Kidney (tissue), 14 donors: ENCODE data around the gene SCGB1A1. TPM values are rescaled to one million over a fixed set of nuclear protein-coding genes. Genes with fewer than 3 reads are reported as not detected.
"Not testable (repeated sequence)": the region's sequence is repeated elsewhere in the genome, so short reads cannot be mapped to it uniquely, and the experiment has no call there.

Experiments used
- DNase-seq, 5 donors: peaks; one replicate each; pipeline ENCODE4 v3.0.0-alpha.2; 2013 to 2020
- FAIRE-seq: peaks from 2 replicates; lab custom pipeline; 2012; peaks lifted over from hg19 to GRCh38; lab: Jason Lieb, UNC
- H3K27ac ChIP-seq, 2 donors: one replicate each; pipeline ENCODE4 v1.7.0; 2013; ENCODE audit warnings: low read depth in 2 of 2, low read length in 2 of 2, inconsistent platforms in 1 of 2
- H3K27me3 ChIP-seq: one replicate; pipeline ENCODE4 v1.7.1; 2013; ENCODE audit warnings: low read length, inconsistent platforms; ENCODE audit not compliant: control insufficient read depth, insufficient read depth
- H3K36me3 ChIP-seq, 3 donors: one replicate each; pipeline versions ENCODE4 v1.7.0 to v1.7.1; 2013; ENCODE audit warnings: low read length in 3 of 3, control low read depth in 1 of 3, inconsistent platforms in 1 of 3; ENCODE audit not compliant: insufficient read depth in 3 of 3, control insufficient read depth in 2 of 3
- H3K4me1 ChIP-seq, 3 donors: one replicate each; pipeline versions ENCODE4 v1.7.0 to v1.7.1; 2013; ENCODE audit warnings: low read length in 3 of 3, inconsistent platforms in 1 of 3, low read depth in 1 of 3; ENCODE audit not compliant: control insufficient read depth in 2 of 3, insufficient read depth in 2 of 3
- H3K4me3 ChIP-seq, 3 donors: one replicate each; pipeline versions ENCODE4 v1.7.0 to v1.8.1; 2013; ENCODE audit warnings: low read length in 3 of 3, control low read depth in 1 of 3, inconsistent platforms in 1 of 3
- H3K9ac ChIP-seq, 3 donors: one replicate each; pipeline versions ENCODE4 v1.7.0 to v1.7.1; 2013; ENCODE audit warnings: low read length in 3 of 3, control low read depth in 1 of 3, inconsistent platforms in 1 of 3
- H3K9me3 ChIP-seq, 3 donors: one replicate each; pipeline versions ENCODE4 v1.7.0 to v1.7.1; 2013; ENCODE audit warnings: low read length in 3 of 3, control low read depth in 1 of 3, inconsistent platforms in 1 of 3; ENCODE audit not compliant: control insufficient read depth in 2 of 3, insufficient read depth in 1 of 3
- CTCF ChIP-seq: IDR thresholded peaks from 3 replicates; pipeline ENCODE4 v1.5.1; 2012; ENCODE audit warnings: mild to moderate bottlenecking, moderate library complexity, borderline replicate concordance; ENCODE audit not compliant: insufficient read depth; ENCODE audit errors: extremely low read depth
- intact Hi-C: fragments of 100-400 bp; cut with DNase I; formaldehyde crosslinking; loops from one replicate; pipeline ENCODE4 v1.11.1; 2022
- polyA plus RNA-seq: library from polyadenylated mRNA; stranded (reverse); fragments of 350-450 nt; fragmentation: Illumina TruSeq; extraction: RNeasy Lipid Tissue Mini Kit (QIAGEN cat#74804); gene quantifications from one replicate; pipeline ENCODE4 v1.2.3, GENCODE V29; 2014; ENCODE audit warnings: low read depth, low replicate concordance; ENCODE audit not compliant: insufficient read depth
- total RNA-seq: library from RNA; stranded (reverse); fragmentation: NEBNext Ultra II Directional; extraction: Animal tissue kit (Norgen Biotek cat#: 25700); gene quantifications from one replicate; pipeline ENCODE4 v1.2.1, GENCODE V29; 2021
- donor health status: control.
- donor health status: control.
- donor health status: control.
- donor health status: control.
- donor health status: control.
- donor health status: DM: yes; HTN: yes; CAD: no.
- donor health status: Normal renal cell carcinoma (clear cell type).

SCGB1A1 gene
- total and polyA plus RNA-seq, 2 donors from 2014 or later = not detected

- no peaks in the 10 kb centered on the region for H3K36me3 ChIP-seq
- no peak overlapping the region for H3K27ac ChIP-seq
- H3K4me3 ChIP-seq = no peak overlapping the region
- intact Hi-C loops = no loop called here
- no peak overlapping the region for H3K9ac ChIP-seq
- FAIRE-seq (no peak), DNase-seq (no peak)
- H3K27me3 ChIP-seq = no peaks in the 10 kb centered on the region
- H3K9me3 ChIP-seq = no peaks in the 10 kb centered on the region
- no peaks in the 10 kb centered on the region for H3K4me1 ChIP-seq
- no peak for TF ChIP-seq CTCF
These were observed 45.2 kb upstream of the SCGB1A1 start for GRCh38 chr11:62373464-62374119.

GRCh38 chr11:62374801-62375200 is 44.0 kb upstream of the SCGB1A1 start:
- no peaks in the 10 kb centered on the region for H3K27me3 ChIP-seq

GRCh38 chr11:62378459-62379063 is 40.3 kb upstream of the SCGB1A1 start:
- H3K27me3 ChIP-seq, H3K9me3 ChIP-seq, H3K36me3 ChIP-seq, H3K4me1 ChIP-seq, intact Hi-C loops, H3K27ac ChIP-seq, H3K9ac ChIP-seq, FAIRE-seq, H3K4me3 ChIP-seq: not testable (repeated sequence)
- peak in 2 of 5 donors; percentile 60 to 66 for DNase-seq
- TF ChIP-seq CTCF = peak; percentile 59

More at GRCh38 chr11:62374801-62375200, 44.0 kb upstream of the SCGB1A1 start:
- intact Hi-C loops = no loop called here
- no peak overlapping the region for H3K4me3 ChIP-seq
- DNase-seq (no peak), FAIRE-seq (no peak)
- H3K9ac ChIP-seq = no peak overlapping the region
- no peak for TF ChIP-seq CTCF
- no peak overlapping the region for H3K27ac ChIP-seq
- no peaks in the 10 kb centered on the region for H3K4me1 ChIP-seq
- no peaks in the 10 kb centered on the region for H3K9me3 ChIP-seq
- no peaks in the 10 kb centered on the region for H3K36me3 ChIP-seq

GRCh38 chr11:62379586-62379985 is 39.2 kb upstream of the SCGB1A1 start:
- H3K36me3 ChIP-seq, H3K27me3 ChIP-seq, H3K9ac ChIP-seq, H3K27ac ChIP-seq, H3K4me3 ChIP-seq, DNase-seq, H3K4me1 ChIP-seq, intact Hi-C loops, H3K9me3 ChIP-seq, FAIRE-seq: not testable (repeated sequence)
